BLaER1 treated with 17β-estradiol and CSF1 and Interleukin-3, amounts not matched to agents 10 nM and 100 nM (cell line): ENCODE results near the gene GRK2.
"Not testable (repeated sequence)": the region's sequence is repeated elsewhere in the genome, so short reads cannot be mapped to it uniquely, and the experiment has no call there.

Experiments used
- H3K27ac ChIP-seq, 11 experiments: shearing (Covaris generic); formaldehyde crosslinking; 2 replicates each; pipeline ENCODE4 v1.8.1; 2022
- H3K27me3 ChIP-seq, 11 experiments: shearing (Covaris generic); formaldehyde crosslinking; 2 replicates each; pipeline ENCODE4 v1.8.1; 2022
- H3K36me3 ChIP-seq, 11 experiments: shearing (Covaris generic); formaldehyde crosslinking; 2 replicates each; pipeline ENCODE4 v1.8.1; 2022
- H3K4me1 ChIP-seq, 10 experiments: shearing (Covaris generic); formaldehyde crosslinking; 2 replicates each; pipeline ENCODE4 v1.8.1; 2022
- H3K4me2 ChIP-seq, 11 experiments: shearing (Covaris generic); formaldehyde crosslinking; 2 replicates each; pipeline ENCODE4 v1.8.1; 2022
- H3K4me3 ChIP-seq, 10 experiments: shearing (Covaris generic); formaldehyde crosslinking; 2 replicates each; pipeline ENCODE4 v1.8.1; 2022
- H3K9ac ChIP-seq, 11 experiments: shearing (Covaris generic); formaldehyde crosslinking; 2 replicates each; pipeline ENCODE4 v1.8.1; 2022
- H3K9me3 ChIP-seq, 11 experiments: shearing (Covaris generic); formaldehyde crosslinking; replicated peaks in 1 of 11; 2 replicates each; pipeline ENCODE4 v1.8.1; 2022
- H4K20me1 ChIP-seq, 11 experiments: shearing (Covaris generic); formaldehyde crosslinking; 2 replicates each; pipeline ENCODE4 v1.8.1; 2022
- Cebpa-rat ChIP-seq, 11 experiments: shearing (Covaris generic); IDR thresholded peaks; 2 replicates each; pipeline ENCODE4 v1.8.1; 2022

Gene GRK2

GRCh38 chr11:67256477-67257135 lies 9.7 kb upstream of the GRK2 start:
- Histone ChIP-seq H3K4me2 (peak overlapping the region in 6 of 11 experiments; percentile 4 to 85 (median 29); a peak in 11 of 22 replicates), H3K27ac (peak overlapping the region in 1 of 11 experiments; percentile 13; a peak in 1 of 22 replicates), H3K4me3 (no peak overlapping the region), H3K9ac (peak overlapping the region in 3 of 11 experiments; percentile 2 to 9 (median 7); a peak in 2 of 22 replicates), H3K27me3 (peaks cover 0 to 21% (median 17%) of the 10 kb centered on the region in 11 experiments; a peak in 19 of 22 replicates), H4K20me1 (peaks cover 6 to 73% (median 68%) of the 10 kb centered on the region in 11 experiments; a peak in 20 of 22 replicates), H3K9me3 (no peaks in the 10 kb centered on the region), H3K4me1 (peaks cover 18 to 82% (median 37%) of the 10 kb centered on the region in 10 experiments), H3K36me3 (peaks cover 39 to 73% (median 70%) of the 10 kb centered on the region in 11 experiments)
- TF ChIP-seq Cebpa-rat (IDR thresholded peaks at IDR 0.05): no peak

- Histone ChIP-seq H3K27me3 (peaks cover 0 to 28% (median 24%) of the 10 kb centered on the region in 11 experiments; a peak in 19 of 22 replicates), H3K27ac (no peak overlapping the region), H3K9me3 (no peaks in the 10 kb centered on the region), H3K4me1 (peaks cover 49 to 83% (median 63%) of the 10 kb centered on the region in 10 experiments), H3K4me2 (peak overlapping the region in 1 of 11 experiments; percentile 85; a peak in 1 of 22 replicates), H4K20me1 (peaks cover 0 to 35% (median 30%) of the 10 kb centered on the region in 11 experiments; a peak in 18 of 22 replicates), H3K36me3 (peaks cover 12 to 37% (median 32%) of the 10 kb centered on the region in 11 experiments), H3K9ac (no peak overlapping the region), H3K4me3 (no peak overlapping the region)
- TF ChIP-seq Cebpa-rat (IDR thresholded peaks at IDR 0.05): no peak
These were observed 5.9 kb upstream of the GRK2 start for GRCh38 chr11:67260406-67260805.

GRCh38 chr11:67260885-67261639 lies 5.2 kb upstream of the GRK2 start:
- peak overlapping the region in 10 of 11 experiments; percentile 34 to 66 (median 58); a peak in 14 of 22 replicates for H3K9ac ChIP-seq
- H3K27ac ChIP-seq: 0 out of 22 replicates have a peak overlapping the region, but pooled peaks of 1 of the 11 experiments have one; percentile 35
- peaks cover 0 to 29% (median 24%) of the 10 kb centered on the region in 11 experiments; a peak in 16 of 22 replicates for H4K20me1 ChIP-seq
- H3K36me3 ChIP-seq: peaks cover 6 to 31% (median 26%) of the 10 kb centered on the region in 11 experiments; a peak in 21 of 22 replicates
- H3K27me3 ChIP-seq: peaks cover 0 to 28% (median 24%) of the 10 kb centered on the region in 11 experiments; a peak in 19 of 22 replicates
- H3K4me2 ChIP-seq: peak overlapping the region; percentile 48 to 97 (median 74); a peak in 20 of 22 replicates
- not testable (repeated sequence) for H3K9me3 ChIP-seq
- H3K4me3 ChIP-seq: peak overlapping the region in 3 of 10 experiments; percentile 27 to 51 (median 35); a peak in 4 of 20 replicates
- H3K4me1 ChIP-seq: peaks cover 56 to 84% (median 65%) of the 10 kb centered on the region in 10 experiments

GRCh38 chr11:67261640-67261945 lies 4.7 kb upstream of the GRK2 start:
- Histone ChIP-seq H4K20me1 (peaks cover 0 to 25% (median 19%) of the 10 kb centered on the region in 11 experiments; a peak in 15 of 22 replicates), H3K27me3 (peaks cover 0 to 28% (median 24%) of the 10 kb centered on the region in 11 experiments; a peak in 19 of 22 replicates), H3K36me3 (peaks cover 6 to 25% (median 21%) of the 10 kb centered on the region in 11 experiments; a peak in 21 of 22 replicates), H3K9me3 (no peaks in the 10 kb centered on the region), H3K4me1 (peaks cover 55 to 79% (median 63%) of the 10 kb centered on the region in 10 experiments), H3K27ac (peak overlapping the region in 1 of 11 experiments; percentile 11; a peak in 1 of 22 replicates), H3K4me3 (peak overlapping the region in 1 of 10 experiments; percentile 51; a peak in 1 of 20 replicates), H3K9ac (peak overlapping the region in 4 of 11 experiments; percentile 15 to 47 (median 37); a peak in 5 of 22 replicates), H3K4me2 (peak overlapping the region; percentile 64 to 97 (median 86))
- no peak for TF ChIP-seq Cebpa-rat (IDR thresholded peaks at IDR 0.05)

- no peak for TF ChIP-seq Cebpa-rat (IDR thresholded peaks at IDR 0.05)
- Histone ChIP-seq H3K4me3 (0 out of 20 replicates have a peak overlapping the region, but pooled peaks of 1 of the 10 experiments have one; percentile 51), H3K27ac (peak overlapping the region in 5 of 11 experiments; percentile 68 to 78 (median 76); a peak in 9 of 22 replicates), H3K9me3 (no peaks in the 10 kb centered on the region), H3K36me3 (peaks cover 6 to 24% (median 18%) of the 10 kb centered on the region in 11 experiments; a peak in 21 of 22 replicates), H4K20me1 (peaks cover 0 to 20% (median 14%) of the 10 kb centered on the region in 11 experiments; a peak in 14 of 22 replicates), H3K4me1 (peaks cover 50 to 74% (median 58%) of the 10 kb centered on the region in 10 experiments), H3K27me3 (peaks cover 0 to 28% (median 24%) of the 10 kb centered on the region in 11 experiments; a peak in 19 of 22 replicates), H3K4me2 (peak overlapping the region; percentile 64 to 97 (median 86)), H3K9ac (peak overlapping the region in 6 of 11 experiments; percentile 15 to 64 (median 56); a peak in 8 of 22 replicates)
These were observed 4.2 kb upstream of the GRK2 start for GRCh38 chr11:67261946-67262681.

GRCh38 chr11:67262731-67263675 lies 3.3 kb upstream of the GRK2 start:
- no peaks in the 10 kb centered on the region for H3K9me3 ChIP-seq
- peaks cover 0 to 13% (median 8%) of the 10 kb centered on the region in 11 experiments; a peak in 9 of 22 replicates for H4K20me1 ChIP-seq
- peak overlapping the region; percentile 31 to 66 (median 57) for H3K9ac ChIP-seq
- peak overlapping the region in 7 of 10 experiments; percentile 5 to 49 (median 27); a peak in 10 of 20 replicates for H3K4me3 ChIP-seq
- peak overlapping the region; percentile 64 to 97 (median 86) for H3K4me2 ChIP-seq
- peaks cover 44 to 65% (median 54%) of the 10 kb centered on the region in 10 experiments for H3K4me1 ChIP-seq
- no peak for TF ChIP-seq Cebpa-rat (IDR thresholded peaks at IDR 0.05)
- peak overlapping the region; percentile 53 to 78 (median 69) for H3K27ac ChIP-seq
- peaks cover 14 to 24% (median 22%) of the 10 kb centered on the region in 11 experiments for H3K36me3 ChIP-seq
- peaks cover 0 to 28% (median 24%) of the 10 kb centered on the region in 11 experiments; a peak in 19 of 22 replicates for H3K27me3 ChIP-seq

GRCh38 chr11:67264260-67264659 lies 2.0 kb upstream of the GRK2 start:
- peaks cover 53 to 66% (median 60%) of the 10 kb centered on the region in 10 experiments for H3K4me1 ChIP-seq
- H3K4me2 ChIP-seq: peak overlapping the region; percentile 13 to 97 (median 86); a peak in 19 of 22 replicates
- peaks cover 0 to 13% (median 7%) of the 10 kb centered on the region in 11 experiments; a peak in 9 of 22 replicates for H4K20me1 ChIP-seq
- peaks cover 18 to 26% (median 25%) of the 10 kb centered on the region in 11 experiments for H3K36me3 ChIP-seq
- no peak overlapping the region for H3K4me3 ChIP-seq
- H3K9me3 ChIP-seq: no peaks in the 10 kb centered on the region
- peak overlapping the region in 6 of 11 experiments; percentile 3 to 100 (median 18); a peak in 6 of 22 replicates for H3K9ac ChIP-seq
- TF ChIP-seq Cebpa-rat (IDR thresholded peaks at IDR 0.05): no peak
- H3K27me3 ChIP-seq: peaks cover 0 to 28% (median 24%) of the 10 kb centered on the region in 11 experiments; a peak in 19 of 22 replicates
- H3K27ac ChIP-seq: peak overlapping the region in 6 of 11 experiments; percentile 19 to 76 (median 65); a peak in 6 of 22 replicates
